ENCODE data around the gene BRAT1.

DNA sequence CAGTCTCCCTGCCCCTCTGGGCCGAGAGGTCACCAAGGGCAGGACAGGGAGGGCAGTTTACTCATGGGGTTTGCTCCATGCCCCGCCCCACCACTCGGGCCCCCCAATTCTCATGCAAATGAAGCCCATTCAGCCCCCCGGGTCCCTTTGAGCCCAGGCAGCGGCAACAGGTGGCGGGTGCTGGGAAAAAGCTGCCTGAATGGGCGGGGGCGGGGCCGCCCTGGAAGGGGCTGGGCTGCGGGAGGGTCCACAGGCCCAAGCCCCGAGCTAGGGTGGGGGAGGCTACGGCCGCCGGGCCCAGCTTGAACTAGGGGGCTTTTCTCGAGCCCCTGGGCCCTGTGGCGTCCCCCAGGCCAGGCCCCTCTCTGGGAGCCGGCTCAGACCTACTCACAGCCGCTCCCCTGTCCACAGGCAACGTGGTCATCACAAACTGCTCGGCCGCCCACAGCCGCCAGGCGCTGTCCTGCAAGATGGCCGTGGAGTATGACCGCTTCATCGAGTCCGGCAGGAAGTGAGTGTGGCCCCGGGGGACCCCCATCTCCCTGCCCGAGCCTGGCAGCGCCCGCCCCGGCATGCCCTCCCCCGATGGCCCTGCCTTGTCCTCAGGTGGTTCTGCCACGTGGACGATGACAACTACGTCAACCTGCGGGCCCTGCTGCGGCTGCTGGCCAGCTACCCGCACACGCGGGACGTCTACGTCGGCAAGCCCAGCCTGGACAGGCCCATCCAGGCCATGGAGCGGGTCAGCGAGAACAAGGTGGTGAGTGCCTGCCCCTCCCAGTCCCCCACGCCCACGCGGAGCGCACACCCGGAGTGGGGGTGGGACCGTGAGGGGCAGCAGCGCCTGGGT is 30.3 kb downstream of the BRAT1 start:
- TF ChIP-seq POLR2AphosphoS5 (IDR thresholded peaks at IDR 0.05; ENCODE audit: borderline replicate concordance, low read depth, low read length) (no peak), EZH2 (IDR thresholded peaks at IDR 0.05) (no peak), FOXP2 (optimal IDR thresholded peaks at IDR 0.05; ENCODE audit: control extremely low read depth, extremely low read length, insufficient read depth) (no peak)
